Measurements from ENCODE around the gene TCHH.
"Not testable (repeated sequence)": the region's sequence is repeated elsewhere in the genome, so short reads cannot be mapped to it uniquely, and the experiment has no call there.

Gene TCHH

GRCh38 chr1:152112101-152112884 is 3.0 kb downstream of the TCHH start:
- peak; percentile 6 for DNase-seq (ENCODE audit: low read depth)

DNA sequence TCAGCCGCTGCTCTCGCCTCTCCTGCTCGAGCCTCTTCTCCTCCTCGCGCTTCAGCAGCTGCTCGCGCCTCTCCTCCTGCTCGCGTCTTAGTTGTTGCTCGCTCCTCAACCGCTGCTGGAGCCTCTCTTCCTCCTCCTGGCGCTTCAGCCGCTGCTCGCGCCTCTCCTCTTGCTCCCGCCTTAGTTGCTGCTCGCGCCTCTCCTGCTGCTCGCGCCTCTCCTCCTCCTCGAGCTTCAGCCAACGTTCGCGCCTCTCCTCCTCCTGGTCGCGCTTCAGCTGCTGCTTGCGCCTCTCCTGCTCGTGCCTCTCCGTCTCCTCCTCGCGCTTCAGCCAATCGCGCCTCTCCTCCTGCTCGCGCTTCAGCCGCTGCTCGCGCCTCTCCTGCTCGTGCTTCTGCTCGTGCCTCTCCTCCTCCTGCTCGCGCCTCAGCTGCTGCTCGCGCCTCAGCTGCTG is 3.7 kb downstream of the TCHH start:
- DNase-seq (ENCODE audit: low read depth): peak; percentile 23

GRCh38 chr1:152110860-152111514 is 4.3 kb downstream of the TCHH start:
- DNase-seq (ENCODE audit: low read depth): peak; percentile 32

DNA sequence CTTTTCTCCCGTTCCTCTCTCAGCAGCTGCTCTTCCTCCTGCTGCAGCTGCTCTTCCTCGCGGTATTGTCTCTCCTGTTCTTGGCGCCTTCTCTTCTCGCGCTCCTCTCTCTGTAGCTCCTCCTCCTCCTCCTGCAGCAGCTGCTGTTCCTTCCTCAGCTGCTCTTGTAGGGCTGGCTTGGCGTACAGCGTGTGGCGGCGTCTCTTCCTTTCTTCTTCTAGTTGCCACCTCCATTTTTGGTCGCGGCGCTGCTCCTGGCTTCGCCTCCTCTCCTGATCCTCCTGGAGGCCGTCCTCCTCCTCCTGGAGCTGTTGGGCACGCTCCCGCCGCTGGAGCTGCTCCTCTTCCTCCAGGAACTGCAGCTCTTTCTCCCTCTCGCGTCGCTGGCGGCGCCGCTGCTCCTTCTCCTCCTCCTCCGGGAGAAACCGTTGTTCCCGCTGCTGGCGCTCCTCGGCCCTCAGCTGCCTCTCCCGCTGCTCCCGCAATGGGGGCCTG is 4.8 kb downstream of the TCHH start:
- peak; percentile 10 for DNase-seq (ENCODE audit: low read depth)

DNA sequence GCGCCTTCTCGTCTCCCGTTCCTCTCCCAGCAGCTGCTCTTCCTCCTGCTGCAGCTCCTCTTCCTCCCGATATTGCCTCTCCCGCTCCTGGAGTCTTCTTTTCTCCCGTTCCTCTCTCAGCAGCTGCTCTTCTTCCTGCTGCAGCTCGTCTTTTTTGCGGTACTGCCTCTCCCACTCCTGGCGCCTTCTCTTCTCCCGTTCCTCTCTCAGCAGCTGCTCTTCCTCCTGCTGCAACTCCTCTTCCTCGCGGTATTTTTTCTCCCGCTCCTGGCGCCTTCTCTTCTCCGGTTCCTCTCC is 5.3 kb downstream of the TCHH start:
- no peak for DNase-seq (ENCODE audit: low read depth)

- no peak for DNase-seq (ENCODE audit: low read depth)
Measured at GRCh38 chr1:152109231-152109997, 5.8 kb downstream of the TCHH start.

DNA sequence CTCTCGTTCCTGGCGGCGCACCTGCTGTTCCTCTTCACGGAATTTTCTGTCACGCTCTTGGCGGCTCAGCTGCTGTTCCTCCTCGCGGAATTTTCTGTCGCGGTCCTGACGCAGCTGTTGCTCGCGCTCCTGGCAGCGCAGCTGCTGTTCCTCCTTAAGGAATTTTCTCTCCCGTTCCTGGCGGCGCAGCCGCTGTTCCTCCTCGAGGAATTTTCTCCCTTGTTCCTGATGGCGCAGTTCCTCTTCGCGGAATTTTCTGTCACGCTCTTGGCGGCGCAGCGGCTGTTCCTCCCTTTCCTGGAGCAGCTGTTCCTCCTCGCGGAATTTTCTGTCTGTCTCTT is 6.4 kb downstream of the TCHH start:
- no peak for DNase-seq (ENCODE audit: low read depth)

DNA sequence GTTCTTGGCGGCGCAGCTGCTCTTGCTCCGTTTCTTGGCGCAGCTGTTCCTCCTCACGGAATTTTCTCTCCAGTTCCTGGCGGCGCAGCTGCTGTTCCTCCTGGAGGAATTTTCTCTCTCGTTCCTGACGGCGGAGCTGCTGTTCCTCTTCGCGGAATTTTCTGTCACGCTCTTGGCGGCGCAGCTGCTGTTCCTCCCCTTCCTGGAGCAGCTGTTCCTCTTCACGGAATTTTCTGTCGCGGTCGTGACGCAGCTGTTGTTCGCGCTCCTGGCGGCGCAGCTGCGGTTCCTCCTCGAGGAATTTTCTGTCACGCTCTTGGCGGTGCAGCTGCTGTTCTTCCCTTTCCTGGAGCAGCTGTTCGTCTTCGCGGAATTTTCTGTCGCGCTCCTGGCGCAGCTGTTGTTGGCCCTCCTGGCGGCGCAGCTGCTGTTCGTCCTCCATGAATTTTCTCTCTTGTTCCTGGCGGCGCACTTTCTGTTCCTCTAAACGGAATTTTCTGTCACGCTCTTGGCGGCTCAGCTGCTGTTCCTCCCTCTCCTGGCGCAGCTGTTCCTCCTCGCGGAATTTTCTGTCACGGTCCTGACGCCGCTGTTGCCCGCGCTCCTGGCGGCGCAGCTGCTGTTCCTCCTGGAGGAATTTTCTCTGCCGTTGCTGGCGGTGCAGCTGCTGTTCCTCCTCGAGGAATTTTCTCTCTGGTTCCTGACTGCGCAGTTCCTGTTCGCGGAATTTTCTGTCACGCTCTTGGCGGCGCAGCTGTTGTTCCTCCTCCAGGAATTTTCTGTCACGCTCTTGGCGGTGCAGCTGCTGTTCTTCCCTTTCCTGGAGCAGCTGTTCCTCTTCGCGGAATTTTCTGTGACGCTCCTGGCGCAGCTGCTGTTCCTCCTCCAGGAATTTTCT is 7.0 kb downstream of the TCHH start:
- DNase-seq (ENCODE audit: low read depth): peak; percentile 17

- no peak for DNase-seq (ENCODE audit: low read depth)
Measured at GRCh38 chr1:152107031-152107983, 7.9 kb downstream of the TCHH start.

GRCh38 chr1:152104854-152105253 is 10.4 kb downstream of the TCHH start:
- no peak for DNase-seq (ENCODE audit: low read depth)

- DNase-seq (ENCODE audit: low read depth): no peak
Measured at GRCh38 chr1:152096931-152097330, 18.3 kb downstream of the TCHH start.

- no peak for DNase-seq (ENCODE audit: low read depth)
Measured at GRCh38 chr1:152089014-152089674, 26.1 kb downstream of the TCHH start, which contains the start of gene TCHHL1. TSS of gene TCHHL1 (minus strand) at chr1:152089064. CDS start at chr1:152088143, 921 bp downstream.

- DNase-seq (ENCODE audit: low read depth): no peak
Measured at GRCh38 chr1:152086760-152087159, 28.5 kb downstream of the TCHH start.

DNA sequence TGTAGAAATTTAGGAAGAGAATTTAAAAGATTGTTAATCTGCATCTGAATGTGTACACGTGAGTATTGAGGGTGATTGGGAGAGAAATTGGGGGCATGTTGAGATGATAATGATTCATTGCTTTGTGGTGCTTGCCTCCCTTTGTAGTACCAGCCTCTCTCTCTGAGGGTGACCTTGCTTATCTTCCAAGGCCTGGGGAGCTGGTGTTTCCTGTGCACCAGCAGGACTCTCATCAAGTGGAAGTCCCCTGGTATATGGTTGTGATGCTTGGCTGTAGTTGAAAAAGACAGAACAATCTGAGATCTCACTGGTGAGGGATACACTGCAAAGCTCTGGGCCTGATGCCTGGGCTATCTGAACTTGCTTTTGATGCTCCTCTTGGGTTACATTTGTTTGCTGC is 30.4 kb downstream of the TCHH start:
- DNase-seq (ENCODE audit: low read depth): no peak

DNA sequence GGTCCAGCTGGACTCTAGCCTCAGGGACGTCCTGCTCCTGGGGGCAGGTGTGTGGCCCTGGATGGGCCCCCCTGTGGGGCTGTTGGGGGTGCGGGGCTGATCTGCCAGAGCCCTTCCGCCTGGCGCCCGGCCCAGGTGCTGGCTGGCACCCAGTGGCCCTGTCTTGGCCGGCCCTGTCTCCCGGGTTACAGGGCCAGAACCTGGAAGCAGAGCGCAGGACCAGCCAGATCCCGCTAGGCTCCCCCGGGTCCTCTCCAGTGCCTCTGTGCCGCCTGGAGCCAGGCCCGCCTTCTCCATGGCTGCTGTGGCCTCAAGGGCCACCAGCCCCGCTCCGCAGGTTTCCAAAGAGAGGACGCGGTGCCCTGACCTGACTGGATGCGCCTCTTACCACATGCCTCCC is 34.2 kb downstream of the TCHH start:
- DNase-seq (ENCODE audit: low read depth): not testable (repeated sequence)

DNA sequence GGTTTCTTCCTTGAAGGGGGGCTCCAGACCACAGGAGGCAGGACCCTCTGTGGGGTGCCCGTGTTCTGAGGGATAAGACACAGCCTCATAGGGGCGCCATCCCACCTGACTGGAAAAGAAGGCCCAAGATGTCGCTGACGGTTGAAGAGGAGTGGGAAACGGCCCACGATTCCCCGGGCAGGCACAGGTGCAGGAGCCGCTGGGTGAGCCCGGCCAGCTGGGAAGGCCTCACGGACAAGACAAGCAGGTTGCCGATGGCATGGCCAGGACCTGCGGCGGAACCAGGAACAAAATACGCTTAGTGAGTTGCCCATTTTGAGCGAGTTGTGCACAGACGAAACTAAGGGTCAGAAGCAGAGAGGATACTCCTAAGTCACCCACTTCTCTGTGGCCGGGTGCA is 34.8 kb downstream of the TCHH start:
- not testable (repeated sequence) for DNase-seq (ENCODE audit: low read depth)

DNA sequence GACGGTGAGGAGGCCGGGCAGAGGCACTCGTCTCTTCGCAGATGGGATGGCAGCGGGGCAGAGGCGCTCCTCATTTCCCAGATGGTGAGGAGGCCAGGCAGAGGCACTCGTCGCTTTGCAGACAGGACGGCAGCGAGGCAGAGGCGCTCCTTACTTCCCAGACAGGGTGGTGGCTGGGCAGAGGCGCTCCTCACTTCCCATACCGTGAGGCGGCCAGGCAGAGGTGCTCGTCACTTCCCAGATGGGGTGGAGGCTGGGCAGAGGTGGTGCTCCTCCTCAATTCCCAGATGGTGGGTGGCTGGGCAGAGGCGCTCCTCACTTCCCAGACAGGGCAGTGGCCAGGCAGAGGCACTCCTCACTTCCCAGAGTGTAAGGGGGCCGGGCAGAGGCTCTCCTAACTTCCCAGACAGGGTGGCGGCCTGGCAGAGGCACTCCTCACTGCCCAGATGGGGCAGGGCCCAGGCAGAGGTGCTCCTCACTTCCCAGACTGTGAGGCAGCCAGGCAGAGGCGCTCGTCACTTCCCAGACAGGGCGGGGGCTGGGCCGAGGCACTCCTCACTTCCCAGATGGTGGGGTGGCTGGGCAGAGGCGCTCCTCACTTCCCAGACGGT is 36.3 kb downstream of the TCHH start:
- no peak for DNase-seq (ENCODE audit: low read depth)

DNA sequence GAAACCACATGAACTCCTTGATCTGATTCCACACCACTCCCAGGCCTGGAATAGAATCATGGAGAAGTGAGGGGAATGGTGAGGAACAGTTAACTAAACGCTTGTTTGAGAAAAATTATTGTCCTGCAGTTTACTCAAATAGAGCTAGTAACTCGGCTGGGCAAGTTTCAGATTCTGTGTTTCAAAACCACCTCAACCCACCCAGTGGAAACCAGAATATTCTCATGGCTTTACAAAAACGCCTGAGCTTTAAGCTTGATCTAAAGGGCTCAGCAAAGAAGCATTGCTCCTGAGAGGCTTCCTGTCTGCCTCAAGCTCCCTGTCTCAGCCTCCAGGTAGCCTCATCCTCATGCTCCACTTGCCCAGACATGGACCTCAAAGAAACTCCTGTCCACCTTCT is 42.9 kb downstream of the TCHH start:
- DNase-seq (ENCODE audit: low read depth): no peak

DNA sequence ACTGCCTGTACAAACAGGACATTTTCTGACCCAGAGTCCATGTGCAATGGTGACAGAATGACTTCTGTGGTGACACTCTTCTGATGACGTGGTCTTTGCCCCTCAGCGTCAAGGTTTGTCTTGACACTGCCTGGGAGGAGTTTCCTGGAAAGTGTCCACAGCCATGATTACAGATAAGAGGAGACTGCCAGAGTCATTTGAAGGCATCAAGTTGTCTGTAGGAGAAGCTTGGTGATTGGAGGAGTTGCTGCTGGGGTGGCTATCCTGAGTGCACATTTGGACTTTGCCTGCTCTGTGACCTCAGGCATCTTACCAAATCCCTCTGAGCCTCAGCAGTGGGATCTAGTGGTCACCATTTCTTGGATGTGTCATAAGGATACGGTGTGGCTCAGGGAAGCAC is 44.1 kb downstream of the TCHH start:
- DNase-seq (ENCODE audit: low read depth): no peak

DNA sequence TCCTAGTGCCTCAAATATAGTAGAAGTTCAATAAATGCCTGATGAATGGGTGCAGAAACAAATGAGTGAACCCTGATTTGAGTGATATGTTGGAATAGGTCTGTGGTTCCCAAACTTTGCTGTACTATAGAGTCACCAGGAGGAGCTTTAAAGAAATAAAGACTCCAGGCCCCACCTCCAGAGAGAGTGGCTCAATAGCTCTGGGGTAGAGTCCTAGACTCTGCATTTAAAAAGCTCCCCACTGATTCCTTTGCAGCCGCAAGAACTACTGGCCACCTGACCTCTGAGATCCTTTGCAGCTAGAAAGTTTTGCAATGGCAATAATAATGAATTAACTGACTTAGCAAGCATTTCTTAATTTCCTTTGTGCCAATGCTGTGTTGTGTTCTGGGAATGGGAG is 47.3 kb downstream of the TCHH start:
- DNase-seq (ENCODE audit: low read depth): no peak
